ENCODE measurements around the gene WDR27. TPM values are rescaled to one million over a fixed set of nuclear protein-coding genes. Genes with fewer than 3 reads are reported as not detected.

Gene WDR27
- total RNA-seq, 1 experiment from 2014 or later = 77.9 TPM

DNA sequence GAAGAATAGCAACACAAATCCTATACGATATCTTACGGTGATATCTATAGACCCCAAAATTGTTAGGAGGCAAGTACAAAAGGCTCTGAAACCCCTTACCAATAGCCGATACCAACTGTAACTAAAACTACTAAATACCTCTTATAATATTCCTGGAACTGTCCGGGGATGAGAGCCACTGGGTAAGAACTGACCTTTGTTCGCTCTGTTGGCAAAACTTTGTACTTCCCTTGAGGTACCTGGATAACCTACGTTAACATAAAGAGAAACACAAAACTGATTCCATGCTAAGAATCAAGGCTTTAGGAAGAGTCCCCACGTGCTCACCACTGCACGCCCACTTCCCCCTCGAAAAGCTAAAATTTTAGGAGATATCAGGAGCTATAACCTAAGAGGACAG is 12.8 kb upstream of the WDR27 start:
- CTCF ChIA-PET = no interaction called here
- Mint-ChIP-seq H3K4me1 (ENCODE audit: low read depth, unreplicated experiment) (peaks cover 8% of the 10 kb centered on the region), H3K4me3 (ENCODE audit: low read depth, unreplicated experiment) (no peak overlapping the region), H3K9me3 (ENCODE audit: low read depth, unreplicated experiment) (no peaks in the 10 kb centered on the region), H3K27me3 (ENCODE audit: unreplicated experiment) (no peaks in the 10 kb centered on the region), H3K27ac (ENCODE audit: unreplicated experiment) (no peak overlapping the region), H3K36me3 (ENCODE audit: insufficient read depth, unreplicated experiment) (peaks cover 28% of the 10 kb centered on the region)
- TF ChIP-seq, protein P1, sequence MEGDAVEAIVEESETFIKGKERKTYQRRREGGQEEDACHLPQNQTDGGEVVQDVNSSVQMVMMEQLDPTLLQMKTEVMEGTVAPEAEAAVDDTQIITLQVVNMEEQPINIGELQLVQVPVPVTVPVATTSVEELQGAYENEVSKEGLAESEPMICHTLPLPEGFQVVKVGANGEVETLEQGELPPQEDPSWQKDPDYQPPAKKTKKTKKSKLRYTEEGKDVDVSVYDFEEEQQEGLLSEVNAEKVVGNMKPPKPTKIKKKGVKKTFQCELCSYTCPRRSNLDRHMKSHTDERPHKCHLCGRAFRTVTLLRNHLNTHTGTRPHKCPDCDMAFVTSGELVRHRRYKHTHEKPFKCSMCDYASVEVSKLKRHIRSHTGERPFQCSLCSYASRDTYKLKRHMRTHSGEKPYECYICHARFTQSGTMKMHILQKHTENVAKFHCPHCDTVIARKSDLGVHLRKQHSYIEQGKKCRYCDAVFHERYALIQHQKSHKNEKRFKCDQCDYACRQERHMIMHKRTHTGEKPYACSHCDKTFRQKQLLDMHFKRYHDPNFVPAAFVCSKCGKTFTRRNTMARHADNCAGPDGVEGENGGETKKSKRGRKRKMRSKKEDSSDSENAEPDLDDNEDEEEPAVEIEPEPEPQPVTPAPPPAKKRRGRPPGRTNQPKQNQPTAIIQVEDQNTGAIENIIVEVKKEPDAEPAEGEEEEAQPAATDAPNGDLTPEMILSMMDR (IDR thresholded peaks at IDR 0.05; ENCODE audit: unreplicated experiment) = no peak
- no TSS peak for BruUV-seq (replicated peaks)
- no peak for DNase-seq
- intact Hi-C loops (cut with micrococcal nuclease; ENCODE audit: unreplicated experiment) = no loop called here

DNA sequence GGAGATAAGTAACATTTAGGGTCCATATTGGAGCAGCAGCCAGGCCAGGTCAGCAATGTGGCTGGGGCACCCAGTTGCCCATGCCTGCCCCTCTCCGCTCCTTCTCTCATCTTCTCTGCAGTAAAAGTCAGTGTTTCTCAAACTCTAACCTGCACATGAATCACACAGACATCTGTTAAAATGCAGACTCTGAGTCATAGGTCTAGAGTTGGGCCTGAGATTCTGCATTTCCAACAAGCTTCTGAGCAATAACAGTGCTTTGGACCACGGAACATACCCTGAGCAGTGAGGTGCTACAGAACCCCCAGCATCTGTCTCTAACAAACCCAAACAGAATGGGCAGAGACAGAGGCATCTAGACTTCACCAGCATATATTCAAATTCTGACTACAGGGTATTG is 12.3 kb upstream of the WDR27 start:
- no TSS peak for BruUV-seq (replicated peaks)
- intact Hi-C loops (cut with micrococcal nuclease; ENCODE audit: unreplicated experiment) = no loop called here
- DNase-seq = no peak
- peaks cover 4% of the 10 kb centered on the region for H3K4me1 Mint-ChIP-seq (ENCODE audit: low read depth, unreplicated experiment)
- TF ChIP-seq, protein P1 (IDR thresholded peaks at IDR 0.05; ENCODE audit: unreplicated experiment) = no peak
- H3K27ac Mint-ChIP-seq (ENCODE audit: unreplicated experiment) = no peak overlapping the region
- CTCF ChIA-PET = no interaction called here
- H3K4me3 Mint-ChIP-seq (ENCODE audit: low read depth, unreplicated experiment) = no peak overlapping the region
- H3K36me3 Mint-ChIP-seq (ENCODE audit: insufficient read depth, unreplicated experiment) = peaks cover 28% of the 10 kb centered on the region
- no peaks in the 10 kb centered on the region for H3K9me3 Mint-ChIP-seq (ENCODE audit: low read depth, unreplicated experiment)
- no peaks in the 10 kb centered on the region for H3K27me3 Mint-ChIP-seq (ENCODE audit: unreplicated experiment)

DNA sequence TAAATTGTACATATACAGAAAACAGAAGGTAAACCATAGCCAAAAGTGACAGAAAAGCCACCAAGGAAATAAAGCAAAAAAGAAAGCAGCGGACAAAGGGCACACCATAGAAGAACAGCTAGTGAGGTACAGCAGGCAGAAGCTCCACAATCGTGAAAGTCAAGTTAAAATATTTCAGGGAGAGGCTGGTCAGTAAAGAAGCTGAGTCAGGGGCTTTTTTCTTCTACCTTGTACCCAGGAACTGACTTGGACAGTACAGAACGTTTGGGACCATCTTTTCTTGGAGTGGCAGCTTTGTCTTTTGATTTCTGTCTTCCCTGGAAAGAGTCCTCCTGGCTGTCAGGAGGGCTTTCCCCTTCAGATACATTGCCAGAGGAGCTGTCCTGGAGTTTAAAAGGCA is 8.2 kb upstream of the WDR27 start:
- CTCF ChIA-PET = no interaction called here

DNA sequence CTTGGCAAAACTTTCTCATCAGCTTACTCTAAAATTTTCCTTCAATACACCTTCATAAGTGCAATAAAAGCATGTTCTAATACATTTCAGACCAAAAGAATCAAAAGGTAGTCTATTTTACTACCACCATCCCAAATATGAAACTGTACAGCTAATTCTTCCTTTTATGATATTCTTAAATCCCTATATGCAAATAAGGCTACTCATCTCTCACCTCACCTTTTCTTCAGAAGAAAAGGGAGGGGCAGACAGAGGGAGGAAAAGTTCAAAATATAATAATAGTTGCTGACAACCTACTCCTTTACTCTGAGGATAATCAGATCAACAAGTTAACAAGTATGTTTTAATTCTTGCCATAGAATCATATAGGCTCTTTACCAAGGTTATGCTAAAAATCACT is 7.5 kb upstream of the WDR27 start:
- DNase-seq = no peak
- H3K36me3 Mint-ChIP-seq (ENCODE audit: insufficient read depth, unreplicated experiment) = peaks cover 25% of the 10 kb centered on the region
- H3K9me3 Mint-ChIP-seq (ENCODE audit: low read depth, unreplicated experiment) = no peaks in the 10 kb centered on the region
- H3K27me3 Mint-ChIP-seq (ENCODE audit: unreplicated experiment) = no peaks in the 10 kb centered on the region
- no peak overlapping the region for H3K27ac Mint-ChIP-seq (ENCODE audit: unreplicated experiment)
- no peak overlapping the region for H3K4me3 Mint-ChIP-seq (ENCODE audit: low read depth, unreplicated experiment)
- TF ChIP-seq, protein P1 (IDR thresholded peaks at IDR 0.05; ENCODE audit: unreplicated experiment) = no peak
- intact Hi-C loops (cut with micrococcal nuclease; ENCODE audit: unreplicated experiment) = no loop called here
- no TSS peak for BruUV-seq (replicated peaks)
- CTCF ChIA-PET = no interaction called here
- no peaks in the 10 kb centered on the region for H3K4me1 Mint-ChIP-seq (ENCODE audit: low read depth, unreplicated experiment)

More for the DNA sequence above, 8.2 kb upstream of the WDR27 start:
- BruUV-seq (replicated peaks) = no TSS peak
- Mint-ChIP-seq H3K9me3 (ENCODE audit: low read depth, unreplicated experiment) (no peaks in the 10 kb centered on the region), H3K4me3 (ENCODE audit: low read depth, unreplicated experiment) (no peak overlapping the region), H3K27ac (ENCODE audit: unreplicated experiment) (no peak overlapping the region), H3K36me3 (ENCODE audit: insufficient read depth, unreplicated experiment) (peaks cover 30% of the 10 kb centered on the region), H3K27me3 (ENCODE audit: unreplicated experiment) (no peaks in the 10 kb centered on the region), H3K4me1 (ENCODE audit: low read depth, unreplicated experiment) (no peaks in the 10 kb centered on the region)
- DNase-seq = no peak
- intact Hi-C loops (cut with micrococcal nuclease; ENCODE audit: unreplicated experiment) = no loop called here
- TF ChIP-seq, protein P1 (IDR thresholded peaks at IDR 0.05; ENCODE audit: unreplicated experiment) = no peak

Measured in Calu3 (cell line).